Liver (tissue), 9 donors: Measurements from ENCODE around the gene TMEM200C. TPM values are rescaled to one million over a fixed set of nuclear protein-coding genes. Genes with fewer than 3 reads are reported as not detected.

Source experiments
- DNase-seq: peaks from one replicate; pipeline ENCODE4 v3.0.0-alpha.2; 2017; ENCODE audit warnings: low spot score
- H3K27ac ChIP-seq, 2 donors: one replicate each; pipeline ENCODE4 v1.7.0; 2013; ENCODE audit warnings: inconsistent platforms in 2 of 2, low read length in 2 of 2, control low read depth in 1 of 2, low read depth in 1 of 2, mild to moderate bottlenecking in 1 of 2
- H3K27me3 ChIP-seq, 4 donors: one replicate each; pipeline versions ENCODE4 v1.6.1 to v1.7.0; 2013; ENCODE audit warnings: low read length in 3 of 4, inconsistent platforms in 1 of 4, mild to moderate bottlenecking in 1 of 4, moderate library complexity in 1 of 4; ENCODE audit not compliant: control insufficient read depth in 4 of 4, insufficient read depth in 4 of 4
- H3K36me3 ChIP-seq, 4 donors: one replicate each; pipeline versions ENCODE4 v1.6.1 to v1.7.0; 2013; ENCODE audit warnings: low read length in 3 of 4, mild to moderate bottlenecking in 3 of 4, low read depth in 1 of 4, moderate library complexity in 1 of 4; ENCODE audit not compliant: control insufficient read depth in 4 of 4, insufficient read depth in 3 of 4
- H3K4me1 ChIP-seq, 4 donors: one replicate each; pipeline versions ENCODE4 v1.6.1 to v1.7.0; 2013; ENCODE audit warnings: low read length in 3 of 4, mild to moderate bottlenecking in 3 of 4, moderate library complexity in 1 of 4; ENCODE audit not compliant: control insufficient read depth in 4 of 4, insufficient read depth in 4 of 4
- H3K4me3 ChIP-seq, 3 donors: one replicate each; pipeline versions ENCODE4 v1.6.1 to v1.7.0; 2013; ENCODE audit warnings: low read length in 3 of 3, control low read depth in 1 of 3, low read depth in 1 of 3, mild to moderate bottlenecking in 1 of 3
- H3K9ac ChIP-seq, 2 donors: one replicate each; pipeline ENCODE4 v1.7.0; 2013; ENCODE audit warnings: low read length in 2 of 2, mild to moderate bottlenecking in 2 of 2, moderate library complexity in 2 of 2, control low read depth in 1 of 2, low read depth in 1 of 2
- H3K9me3 ChIP-seq, 4 donors: one replicate each; pipeline versions ENCODE4 v1.6.1 to v1.7.0; 2013; ENCODE audit warnings: low read length in 3 of 4; ENCODE audit not compliant: control insufficient read depth in 4 of 4
- EGR1 ChIP-seq, 2 donors: IDR thresholded peaks; 2 replicates each; pipeline ENCODE4 v1.6.1; 2016 to 2018; ENCODE audit warnings: antibody characterized with exemption in 2 of 2, low read depth in 2 of 2
- FOXA1 ChIP-seq: IDR thresholded peaks from 2 replicates; pipeline ENCODE4 v1.6.1; 2016; ENCODE audit warnings: antibody characterized with exemption
- FOXA2 ChIP-seq: IDR thresholded peaks from 2 replicates; pipeline ENCODE4 v1.6.1; 2016; ENCODE audit warnings: antibody characterized with exemption
- GABPA ChIP-seq, 2 donors: IDR thresholded peaks in 1 of 2; conservative IDR thresholded peaks in 1 of 2; 2 replicates each; pipeline ENCODE4 v1.6.1; 2016; ENCODE audit warnings: antibody characterized with exemption in 2 of 2, mild to moderate bottlenecking in 1 of 2, moderate library complexity in 1 of 2
- HNF4A ChIP-seq, 2 donors: conservative IDR thresholded peaks; 2 replicates each; pipeline ENCODE4 v1.6.1; 2016; ENCODE audit warnings: antibody characterized with exemption in 2 of 2, mild to moderate bottlenecking in 2 of 2
- HNF4G ChIP-seq: IDR thresholded peaks from 2 replicates; pipeline ENCODE4 v1.6.1; 2016; ENCODE audit warnings: antibody characterized with exemption
- JUND ChIP-seq, 2 donors: IDR thresholded peaks; 2 replicates each; pipeline ENCODE4 v1.6.1; 2016; ENCODE audit warnings: antibody characterized with exemption in 2 of 2
- MAX ChIP-seq: IDR thresholded peaks from 2 replicates; pipeline ENCODE4 v1.6.1; 2016; ENCODE audit warnings: antibody characterized with exemption
- NR2F2 ChIP-seq: IDR thresholded peaks from 2 replicates; pipeline ENCODE4 v1.6.1; 2016; ENCODE audit warnings: antibody characterized with exemption
- RAD21 ChIP-seq, 2 donors: IDR thresholded peaks; 2 replicates each; pipeline ENCODE4 v1.6.1; 2016; ENCODE audit warnings: antibody characterized with exemption in 2 of 2, mild to moderate bottlenecking in 2 of 2
- RXRA ChIP-seq, 2 donors: IDR thresholded peaks; 2 replicates each; pipeline ENCODE4 v1.6.1; 2017 to 2018; ENCODE audit warnings: antibody characterized with exemption in 2 of 2, mild to moderate bottlenecking in 1 of 2
- SP1 ChIP-seq: IDR thresholded peaks from 2 replicates; pipeline ENCODE4 v1.6.1; 2018; ENCODE audit warnings: antibody characterized with exemption, mild to moderate bottlenecking
- TAF1 ChIP-seq: conservative IDR thresholded peaks from 2 replicates; pipeline ENCODE4 v1.6.1; 2016; ENCODE audit warnings: antibody characterized with exemption, mild to moderate bottlenecking
- YY1 ChIP-seq: IDR thresholded peaks from 2 replicates; pipeline ENCODE4 v1.6.1; 2016; ENCODE audit warnings: antibody characterized with exemption, mild to moderate bottlenecking
- ZBTB33 ChIP-seq: IDR thresholded peaks from 2 replicates; pipeline ENCODE4 v1.6.1; 2016; ENCODE audit warnings: antibody characterized with exemption
- whole genome bisulfite sequencing: extraction: QIAGEN DNeasy Blood & Tissue Kit; methylation state at CpG from one replicate; pipeline ENCODE4 v1.1.7; 2013; 5-methylcytosine and 5-hydroxymethylcytosine counted together
- polyA plus RNA-seq, 2 donors: library from polyadenylated mRNA; stranded (reverse) in 1 of 2; unstranded in 1 of 2; fragments of 200-250 nt in 1 of 2; fragments of >200 nt in 1 of 2; fragmentation: Nextera tagmentation in 1 of 2; extraction: Ambion mirVana in 1 of 2; gene quantifications; one replicate each; pipeline versions ENCODE4 v1.2.1 to v1.2.3, GENCODE V29; 2013 to 2015
- total RNA-seq, 2 donors: library from RNA; depleted of rRNA; stranded (reverse); fragments of >200 nt; gene quantifications; one replicate each; pipeline ENCODE4 v1.2.3, GENCODE V29; 2014
- TF ChIP-seq, protein P1 (sequence below): fragments of 150-350 bp; IDR thresholded peaks from 2 replicates; pipeline ENCODE4 v1.5.1; 2017; ENCODE audit warnings: improper control_type of control experiment, low read depth, low read length; ENCODE audit not compliant: missing input control
- TF ChIP-seq, protein P2 (sequence below): IDR thresholded peaks from 2 replicates; pipeline ENCODE4 v1.6.1; 2016; ENCODE audit warnings: antibody characterized with exemption, mild to moderate bottlenecking
- TF ChIP-seq, protein P3 (sequence below): IDR thresholded peaks from 2 replicates; pipeline ENCODE4 v1.6.1; 2016; ENCODE audit warnings: antibody characterized with exemption
- donor health status: healthy.
- donor health status: healthy.
- donor health status: healthy.
- donor health status: healthy.
- donor health status: healthy.

The TMEM200C gene
- total and polyA plus RNA-seq, 4 donors: 0.08 to 0.58 (median 0.24) TPM

- TF ChIP-seq FOXA1 (no peak), HNF4A (conservative IDR thresholded peaks at IDR 0.05) (no peak), NR2F2 (no peak), HNF4G (no peak), SP1 (no peak), ZBTB33 (no peak), RAD21 (IDR thresholded peaks at IDR 0.05) (no peak), GABPA (IDR thresholded peaks at IDR 0.05 in 1 of 2, conservative IDR thresholded peaks at IDR 0.05 in 1 of 2) (no peak), RXRA (IDR thresholded peaks at IDR 0.05) (no peak), JUND (IDR thresholded peaks at IDR 0.05) (no peak), TAF1 (no peak), FOXA2 (no peak), YY1 (no peak), MAX (no peak), EGR1 (IDR thresholded peaks at IDR 0.05; ENCODE audit: low read depth in 2 of 2) (no peak)
- TF ChIP-seq, protein P1, sequence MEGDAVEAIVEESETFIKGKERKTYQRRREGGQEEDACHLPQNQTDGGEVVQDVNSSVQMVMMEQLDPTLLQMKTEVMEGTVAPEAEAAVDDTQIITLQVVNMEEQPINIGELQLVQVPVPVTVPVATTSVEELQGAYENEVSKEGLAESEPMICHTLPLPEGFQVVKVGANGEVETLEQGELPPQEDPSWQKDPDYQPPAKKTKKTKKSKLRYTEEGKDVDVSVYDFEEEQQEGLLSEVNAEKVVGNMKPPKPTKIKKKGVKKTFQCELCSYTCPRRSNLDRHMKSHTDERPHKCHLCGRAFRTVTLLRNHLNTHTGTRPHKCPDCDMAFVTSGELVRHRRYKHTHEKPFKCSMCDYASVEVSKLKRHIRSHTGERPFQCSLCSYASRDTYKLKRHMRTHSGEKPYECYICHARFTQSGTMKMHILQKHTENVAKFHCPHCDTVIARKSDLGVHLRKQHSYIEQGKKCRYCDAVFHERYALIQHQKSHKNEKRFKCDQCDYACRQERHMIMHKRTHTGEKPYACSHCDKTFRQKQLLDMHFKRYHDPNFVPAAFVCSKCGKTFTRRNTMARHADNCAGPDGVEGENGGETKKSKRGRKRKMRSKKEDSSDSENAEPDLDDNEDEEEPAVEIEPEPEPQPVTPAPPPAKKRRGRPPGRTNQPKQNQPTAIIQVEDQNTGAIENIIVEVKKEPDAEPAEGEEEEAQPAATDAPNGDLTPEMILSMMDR: no peak
- TF ChIP-seq, protein P2, sequence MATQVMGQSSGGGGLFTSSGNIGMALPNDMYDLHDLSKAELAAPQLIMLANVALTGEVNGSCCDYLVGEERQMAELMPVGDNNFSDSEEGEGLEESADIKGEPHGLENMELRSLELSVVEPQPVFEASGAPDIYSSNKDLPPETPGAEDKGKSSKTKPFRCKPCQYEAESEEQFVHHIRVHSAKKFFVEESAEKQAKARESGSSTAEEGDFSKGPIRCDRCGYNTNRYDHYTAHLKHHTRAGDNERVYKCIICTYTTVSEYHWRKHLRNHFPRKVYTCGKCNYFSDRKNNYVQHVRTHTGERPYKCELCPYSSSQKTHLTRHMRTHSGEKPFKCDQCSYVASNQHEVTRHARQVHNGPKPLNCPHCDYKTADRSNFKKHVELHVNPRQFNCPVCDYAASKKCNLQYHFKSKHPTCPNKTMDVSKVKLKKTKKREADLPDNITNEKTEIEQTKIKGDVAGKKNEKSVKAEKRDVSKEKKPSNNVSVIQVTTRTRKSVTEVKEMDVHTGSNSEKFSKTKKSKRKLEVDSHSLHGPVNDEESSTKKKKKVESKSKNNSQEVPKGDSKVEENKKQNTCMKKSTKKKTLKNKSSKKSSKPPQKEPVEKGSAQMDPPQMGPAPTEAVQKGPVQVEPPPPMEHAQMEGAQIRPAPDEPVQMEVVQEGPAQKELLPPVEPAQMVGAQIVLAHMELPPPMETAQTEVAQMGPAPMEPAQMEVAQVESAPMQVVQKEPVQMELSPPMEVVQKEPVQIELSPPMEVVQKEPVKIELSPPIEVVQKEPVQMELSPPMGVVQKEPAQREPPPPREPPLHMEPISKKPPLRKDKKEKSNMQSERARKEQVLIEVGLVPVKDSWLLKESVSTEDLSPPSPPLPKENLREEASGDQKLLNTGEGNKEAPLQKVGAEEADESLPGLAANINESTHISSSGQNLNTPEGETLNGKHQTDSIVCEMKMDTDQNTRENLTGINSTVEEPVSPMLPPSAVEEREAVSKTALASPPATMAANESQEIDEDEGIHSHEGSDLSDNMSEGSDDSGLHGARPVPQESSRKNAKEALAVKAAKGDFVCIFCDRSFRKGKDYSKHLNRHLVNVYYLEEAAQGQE: no peak
- TF ChIP-seq, protein P3, sequence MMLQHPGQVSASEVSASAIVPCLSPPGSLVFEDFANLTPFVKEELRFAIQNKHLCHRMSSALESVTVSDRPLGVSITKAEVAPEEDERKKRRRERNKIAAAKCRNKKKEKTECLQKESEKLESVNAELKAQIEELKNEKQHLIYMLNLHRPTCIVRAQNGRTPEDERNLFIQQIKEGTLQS: no peak
- Histone ChIP-seq H3K27ac (no peak overlapping the region), H3K9me3 (peaks cover 0 to 4% (median under 1%) of the 10 kb centered on the region in 4 donors), H3K9ac (no peak overlapping the region), H3K36me3 (no peaks in the 10 kb centered on the region), H3K4me1 (no peaks in the 10 kb centered on the region), H3K4me3 (no peak overlapping the region), H3K27me3 (peaks cover 0 to 4% (median 0%) of the 10 kb centered on the region in 4 donors)
- WGBS: 70% methylated on average over 2 of the region's 2 CpGs
- no peak for DNase-seq
These were observed 35.5 kb upstream of the TMEM200C start for GRCh38 chr18:5930789-5931188.
